ENCODE measurements around the gene POLR1E.
"Not testable (repeated sequence)": the region's sequence is repeated elsewhere in the genome, so short reads cannot be mapped to it uniquely, and the experiment has no call there.

The POLR1E gene

DNA sequence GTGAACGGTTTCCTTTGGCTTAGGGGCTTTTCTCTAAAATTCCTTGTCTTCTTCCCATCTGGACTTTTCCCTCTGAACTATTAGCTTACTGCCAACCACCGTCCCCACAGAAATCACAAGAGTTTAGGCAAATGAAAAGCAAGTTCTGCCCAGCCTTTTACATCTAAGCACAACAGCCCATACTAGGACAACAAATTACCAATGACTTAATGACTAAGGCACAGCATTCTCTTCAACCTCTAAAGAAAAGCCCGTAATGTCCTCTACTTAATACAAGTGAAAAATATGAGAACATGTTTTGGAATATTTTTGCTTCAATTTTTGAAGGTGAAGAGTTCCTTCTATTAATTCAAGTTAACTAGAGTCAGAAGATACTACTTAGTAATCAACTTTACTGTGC, 21.7 kb upstream of the POLR1E start:
- peak overlapping the region in 1 of 2 donors; percentile 99 for H3K27ac ChIP-seq (ENCODE audit: low read depth in 2 of 2, low read length in 2 of 2)
- peak overlapping the region; percentile 96 to 98 for H3K9ac ChIP-seq (ENCODE audit: low read depth in 1 of 2, low read length in 2 of 2)
- peak overlapping the region; percentile 95 to 99 for H3K4me3 ChIP-seq (ENCODE audit: low read length in 2 of 2)
- no peaks in the 10 kb centered on the region for H3K9me3 ChIP-seq (ENCODE audit: control insufficient read depth in 2 of 2, low read length in 2 of 2)
- no peaks in the 10 kb centered on the region for H3K36me3 ChIP-seq (ENCODE audit: control insufficient read depth in 2 of 2, insufficient read depth in 2 of 2, low read length in 2 of 2)
- H3K27me3 ChIP-seq (ENCODE audit: control insufficient read depth in 2 of 2, insufficient read depth in 2 of 2, low read length in 2 of 2): no peaks in the 10 kb centered on the region
- peaks cover 10 to 20% of the 10 kb centered on the region in 2 donors for H3K4me1 ChIP-seq (ENCODE audit: control insufficient read depth in 2 of 2, insufficient read depth in 2 of 2, low read length in 2 of 2)

DNA sequence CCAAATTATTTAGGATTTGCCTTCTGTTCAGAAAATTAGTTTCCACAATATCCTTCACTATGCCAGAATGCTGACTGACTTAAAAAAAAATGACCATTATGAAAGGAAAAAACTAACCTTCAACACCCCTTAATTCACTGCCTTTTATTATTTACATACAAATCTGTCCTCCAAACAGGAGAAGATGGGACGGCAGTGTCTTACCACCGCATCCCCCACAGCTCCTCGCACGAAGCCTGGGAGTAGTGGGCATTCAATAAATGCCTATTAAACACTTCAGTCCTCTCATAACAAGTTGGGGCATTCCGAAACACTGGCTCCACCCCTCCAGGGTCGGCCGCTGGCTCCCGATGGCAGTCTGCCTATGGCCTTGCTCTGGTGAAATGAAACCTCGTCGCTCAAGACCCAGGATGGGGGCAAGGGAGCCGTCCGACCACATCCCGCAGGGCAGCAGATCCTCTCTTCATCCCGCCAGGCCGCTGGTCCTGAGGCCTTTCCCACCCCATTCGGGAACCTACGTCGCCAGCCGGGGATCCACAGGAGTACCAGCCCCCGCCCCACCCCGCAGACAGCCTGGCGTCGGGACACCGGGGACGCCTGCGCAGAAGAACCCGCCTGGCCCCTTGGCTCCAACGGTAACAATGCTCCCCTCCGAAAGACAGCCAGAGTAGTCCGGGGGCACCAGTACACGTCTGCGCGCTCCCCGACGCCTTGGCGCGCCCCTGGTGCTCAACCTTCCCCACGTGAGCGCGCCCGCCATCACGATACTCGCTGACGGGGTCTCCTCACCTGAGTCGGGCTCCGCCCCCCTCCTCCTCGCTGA, 21.1 kb upstream of the POLR1E start:
- no peaks in the 10 kb centered on the region for H3K27me3 ChIP-seq (ENCODE audit: control insufficient read depth in 2 of 2, insufficient read depth in 2 of 2, low read length in 2 of 2)
- H3K27ac ChIP-seq (ENCODE audit: low read depth in 2 of 2, low read length in 2 of 2): peak overlapping the region; percentile 98 to 99
- H3K4me1 ChIP-seq (ENCODE audit: control insufficient read depth in 2 of 2, insufficient read depth in 2 of 2, low read length in 2 of 2): peaks cover 10 to 20% of the 10 kb centered on the region in 2 donors
- no peaks in the 10 kb centered on the region for H3K36me3 ChIP-seq (ENCODE audit: control insufficient read depth in 2 of 2, insufficient read depth in 2 of 2, low read length in 2 of 2)
- H3K9ac ChIP-seq (ENCODE audit: low read depth in 1 of 2, low read length in 2 of 2): peak overlapping the region; percentile 96 to 98
- H3K4me3 ChIP-seq (ENCODE audit: low read length in 2 of 2): peak overlapping the region; percentile 95 to 99
- no peaks in the 10 kb centered on the region for H3K9me3 ChIP-seq (ENCODE audit: control insufficient read depth in 2 of 2, low read length in 2 of 2)

DNA sequence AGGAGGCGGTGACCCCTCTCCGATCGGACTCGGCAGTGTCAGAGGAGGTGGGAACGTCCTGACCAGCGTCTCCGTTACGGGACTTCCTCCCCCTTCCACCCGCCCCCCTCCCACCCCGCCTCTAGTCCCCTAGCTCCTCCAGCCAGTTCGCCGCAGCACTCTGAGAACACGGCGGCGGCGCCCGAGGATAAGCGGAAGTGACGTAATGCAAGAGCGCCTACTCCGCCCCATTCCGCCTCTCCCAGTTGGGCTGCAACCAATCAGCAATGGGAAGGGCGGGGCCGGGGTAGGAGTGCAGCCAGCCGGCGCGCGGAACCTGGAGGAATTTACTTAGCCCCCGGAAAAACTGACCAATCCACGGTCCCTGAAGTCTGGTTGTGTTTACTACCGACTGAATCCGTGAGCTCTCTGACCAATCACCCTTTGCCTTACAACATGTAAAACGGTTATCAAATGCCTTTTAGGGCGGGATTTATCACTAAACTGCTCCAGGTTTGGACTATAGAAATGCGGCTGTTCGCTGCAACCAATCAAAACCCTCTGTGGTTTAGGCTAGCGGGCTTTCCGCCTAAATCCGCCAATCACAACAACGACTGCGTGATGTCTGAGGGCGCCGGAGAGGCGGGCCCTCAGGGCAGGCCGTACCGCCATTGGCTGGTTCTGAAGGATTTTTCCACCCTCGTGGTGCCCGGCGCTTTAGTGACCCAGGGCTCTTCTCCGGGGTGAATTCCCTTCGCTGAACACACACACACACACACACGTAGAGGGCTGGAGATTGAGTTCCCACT, 20.3 kb upstream of the POLR1E start, which contains the start of gene ZBTB5:
ZBTB5 (minus strand) TSS at position 202 of the 788 bp plus-strand sequence. CDS start 22,899 bp downstream, outside the sequence.
- Histone ChIP-seq H3K27me3 (ENCODE audit: control insufficient read depth in 2 of 2, insufficient read depth in 2 of 2, low read length in 2 of 2) (no peaks in the 10 kb centered on the region), H3K27ac (ENCODE audit: low read depth in 2 of 2, low read length in 2 of 2) (peak within 1 kb of the TSS; percentile 98 to 99), H3K4me1 (ENCODE audit: control insufficient read depth in 2 of 2, insufficient read depth in 2 of 2, low read length in 2 of 2) (peaks cover 10 to 20% of the 10 kb centered on the region in 2 donors), H3K4me3 (ENCODE audit: low read length in 2 of 2) (peak within 1 kb of the TSS; percentile 95 to 99), H3K9ac (ENCODE audit: low read depth in 1 of 2, low read length in 2 of 2) (peak within 1 kb of the TSS; percentile 96 to 98), H3K36me3 (ENCODE audit: control insufficient read depth in 2 of 2, insufficient read depth in 2 of 2, low read length in 2 of 2) (no peaks in the 10 kb centered on the region), H3K9me3 (ENCODE audit: control insufficient read depth in 2 of 2, low read length in 2 of 2) (no peaks in the 10 kb centered on the region)

GRCh38 chr9:37466037-37466709, 19.6 kb upstream of the POLR1E start:
- Histone ChIP-seq H3K4me3 (ENCODE audit: low read length in 2 of 2) (peak overlapping the region; percentile 95 to 99), H3K4me1 (ENCODE audit: control insufficient read depth in 2 of 2, insufficient read depth in 2 of 2, low read length in 2 of 2) (peaks cover 10 to 20% of the 10 kb centered on the region in 2 donors), H3K9me3 (ENCODE audit: control insufficient read depth in 2 of 2, low read length in 2 of 2) (no peaks in the 10 kb centered on the region), H3K9ac (ENCODE audit: low read depth in 1 of 2, low read length in 2 of 2) (peak overlapping the region; percentile 83 to 87), H3K27me3 (ENCODE audit: control insufficient read depth in 2 of 2, insufficient read depth in 2 of 2, low read length in 2 of 2) (no peaks in the 10 kb centered on the region), H3K36me3 (ENCODE audit: control insufficient read depth in 2 of 2, insufficient read depth in 2 of 2, low read length in 2 of 2) (no peaks in the 10 kb centered on the region), H3K27ac (ENCODE audit: low read depth in 2 of 2, low read length in 2 of 2) (peak overlapping the region; percentile 98 to 99)

- H3K27me3 ChIP-seq (ENCODE audit: control insufficient read depth in 2 of 2, insufficient read depth in 2 of 2, low read length in 2 of 2); H3K9ac ChIP-seq (ENCODE audit: low read depth in 1 of 2, low read length in 2 of 2); H3K36me3 ChIP-seq (ENCODE audit: control insufficient read depth in 2 of 2, insufficient read depth in 2 of 2, low read length in 2 of 2); H3K27ac ChIP-seq (ENCODE audit: low read depth in 2 of 2, low read length in 2 of 2); H3K9me3 ChIP-seq (ENCODE audit: control insufficient read depth in 2 of 2, low read length in 2 of 2): not testable (repeated sequence)
- H3K4me1 ChIP-seq (ENCODE audit: control insufficient read depth in 2 of 2, insufficient read depth in 2 of 2, low read length in 2 of 2): peaks cover 10 to 20% of the 10 kb centered on the region in 2 donors
- H3K4me3 ChIP-seq (ENCODE audit: low read length in 2 of 2): peak overlapping the region in 1 of 2 donors; percentile 41
Measured at GRCh38 chr9:37467530-37467929, 18.2 kb upstream of the POLR1E start.

GRCh38 chr9:37468620-37469019, 17.1 kb upstream of the POLR1E start:
- H3K9me3 ChIP-seq (ENCODE audit: control insufficient read depth in 2 of 2, low read length in 2 of 2): no peaks in the 10 kb centered on the region
- no peak overlapping the region for H3K4me3 ChIP-seq (ENCODE audit: low read length in 2 of 2)
- H3K27ac ChIP-seq (ENCODE audit: low read depth in 2 of 2, low read length in 2 of 2): no peak overlapping the region
- H3K4me1 ChIP-seq (ENCODE audit: control insufficient read depth in 2 of 2, insufficient read depth in 2 of 2, low read length in 2 of 2): peaks cover 9 to 19% of the 10 kb centered on the region in 2 donors
- H3K27me3 ChIP-seq (ENCODE audit: control insufficient read depth in 2 of 2, insufficient read depth in 2 of 2, low read length in 2 of 2): no peaks in the 10 kb centered on the region
- H3K9ac ChIP-seq (ENCODE audit: low read depth in 1 of 2, low read length in 2 of 2): no peak overlapping the region
- H3K36me3 ChIP-seq (ENCODE audit: control insufficient read depth in 2 of 2, insufficient read depth in 2 of 2, low read length in 2 of 2): no peaks in the 10 kb centered on the region

DNA sequence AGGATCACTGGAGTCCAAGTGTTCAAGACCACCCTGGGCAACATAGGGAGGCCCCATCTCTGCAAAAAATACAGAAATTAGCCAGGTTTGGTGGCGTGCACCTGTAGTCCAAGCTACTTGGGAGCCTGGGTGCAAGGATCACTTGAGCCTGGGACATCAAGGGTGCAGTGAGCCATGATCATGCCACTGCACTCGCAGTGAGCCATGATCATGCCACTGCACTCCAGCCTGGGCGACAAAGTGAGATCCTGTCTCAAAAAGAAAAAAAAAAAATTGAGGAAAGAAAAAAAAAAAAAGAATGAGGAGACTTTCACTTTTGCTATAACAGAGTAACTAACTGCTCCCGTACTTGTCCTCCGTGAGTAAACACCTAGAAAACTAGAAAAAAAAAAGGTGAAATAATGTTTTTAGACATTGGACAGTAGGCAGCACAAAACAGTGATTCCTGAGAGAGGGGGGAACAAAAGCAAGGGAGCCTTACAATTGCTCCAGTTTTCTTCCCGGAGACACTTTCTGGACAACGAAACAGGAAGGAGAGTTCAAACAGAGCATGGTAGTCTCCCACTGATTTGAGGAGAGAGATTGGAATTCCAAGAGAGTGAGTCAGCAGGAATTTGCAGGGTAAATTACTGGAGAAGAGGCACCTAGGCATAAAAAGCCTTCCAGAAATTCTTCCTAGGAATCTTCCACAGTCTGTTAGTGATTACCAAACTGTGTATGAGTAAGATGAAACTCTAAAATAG, 13.6 kb upstream of the POLR1E start:
- peak overlapping the region; percentile 36 to 43 for H3K27ac ChIP-seq (ENCODE audit: low read depth in 2 of 2, low read length in 2 of 2)
- H3K9ac ChIP-seq (ENCODE audit: low read depth in 1 of 2, low read length in 2 of 2): peak overlapping the region; percentile 52 to 53
- H3K4me3 ChIP-seq (ENCODE audit: low read length in 2 of 2): peak overlapping the region; percentile 53 to 82

DNA sequence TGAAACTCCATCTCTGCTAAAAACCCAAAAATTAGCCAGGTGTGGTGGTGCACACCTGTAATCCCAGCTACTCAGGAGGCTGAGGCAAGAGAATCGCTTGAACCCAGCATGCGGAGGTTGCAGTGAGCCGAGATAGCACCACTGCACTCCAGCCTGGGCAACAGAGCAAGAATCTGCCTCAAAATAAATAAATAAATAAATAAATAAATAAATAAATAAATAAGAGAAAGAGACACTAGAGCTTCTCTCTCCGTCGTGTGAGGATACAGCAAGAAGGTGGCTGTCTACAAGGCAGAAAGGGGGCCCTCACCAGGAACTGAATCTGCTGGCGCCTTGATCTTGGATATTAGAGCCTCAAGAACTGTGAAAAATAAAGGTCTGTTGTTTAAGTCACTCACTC, 11.8 kb upstream of the POLR1E start:
- not testable (repeated sequence) for H3K9ac ChIP-seq (ENCODE audit: low read depth in 1 of 2, low read length in 2 of 2); H3K4me1 ChIP-seq (ENCODE audit: control insufficient read depth in 2 of 2, insufficient read depth in 2 of 2, low read length in 2 of 2); H3K27me3 ChIP-seq (ENCODE audit: control insufficient read depth in 2 of 2, insufficient read depth in 2 of 2, low read length in 2 of 2); H3K9me3 ChIP-seq (ENCODE audit: control insufficient read depth in 2 of 2, low read length in 2 of 2); H3K4me3 ChIP-seq (ENCODE audit: low read length in 2 of 2); H3K27ac ChIP-seq (ENCODE audit: low read depth in 2 of 2, low read length in 2 of 2); H3K36me3 ChIP-seq (ENCODE audit: control insufficient read depth in 2 of 2, insufficient read depth in 2 of 2, low read length in 2 of 2)

More for the DNA sequence above, 13.6 kb upstream of the POLR1E start:
- H3K9me3 ChIP-seq (ENCODE audit: control insufficient read depth in 2 of 2, low read length in 2 of 2): no peaks in the 10 kb centered on the region
- H3K4me1 ChIP-seq (ENCODE audit: control insufficient read depth in 2 of 2, insufficient read depth in 2 of 2, low read length in 2 of 2): peaks cover 0 to 1% of the 10 kb centered on the region in 2 donors
- no peaks in the 10 kb centered on the region for H3K36me3 ChIP-seq (ENCODE audit: control insufficient read depth in 2 of 2, insufficient read depth in 2 of 2, low read length in 2 of 2)
- no peaks in the 10 kb centered on the region for H3K27me3 ChIP-seq (ENCODE audit: control insufficient read depth in 2 of 2, insufficient read depth in 2 of 2, low read length in 2 of 2)

DNA sequence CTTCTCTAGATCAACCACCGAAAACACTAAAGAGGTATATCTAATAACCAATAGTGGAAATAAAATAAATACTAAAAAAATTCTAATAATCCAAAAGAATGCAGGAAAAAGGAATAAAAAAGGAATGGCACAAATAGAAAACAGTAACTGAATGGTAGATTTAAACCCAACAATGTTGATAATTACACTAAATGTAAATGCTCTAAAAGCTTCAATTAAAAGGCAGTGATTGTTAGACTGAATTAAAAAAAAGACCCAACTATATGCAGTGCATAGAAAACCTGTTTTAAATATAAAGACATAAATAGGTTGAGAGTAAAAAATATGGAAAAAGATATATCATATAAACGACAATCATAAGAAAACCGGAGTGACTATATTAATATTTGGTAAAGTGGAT, 11.3 kb upstream of the POLR1E start:
- Histone ChIP-seq H3K36me3 (ENCODE audit: control insufficient read depth in 2 of 2, insufficient read depth in 2 of 2, low read length in 2 of 2) (no peaks in the 10 kb centered on the region), H3K4me1 (ENCODE audit: control insufficient read depth in 2 of 2, insufficient read depth in 2 of 2, low read length in 2 of 2) (peaks cover 0 to 3% of the 10 kb centered on the region in 2 donors), H3K9ac (ENCODE audit: low read depth in 1 of 2, low read length in 2 of 2) (no peak overlapping the region), H3K27ac (ENCODE audit: low read depth in 2 of 2, low read length in 2 of 2) (no peak overlapping the region), H3K9me3 (ENCODE audit: control insufficient read depth in 2 of 2, low read length in 2 of 2) (no peaks in the 10 kb centered on the region), H3K27me3 (ENCODE audit: control insufficient read depth in 2 of 2, insufficient read depth in 2 of 2, low read length in 2 of 2) (no peaks in the 10 kb centered on the region), H3K4me3 (ENCODE audit: low read length in 2 of 2) (no peak overlapping the region)
